HepG2 (cell line): ENCODE measurements around the gene IKZF4. TPM values are rescaled to one million over a fixed set of nuclear protein-coding genes. Genes with fewer than 3 reads are reported as not detected.

Experiments used
- ATF1 ChIP-seq: IDR thresholded peaks from 2 replicates; pipeline ENCODE4 v1.6.1; 2016; ENCODE audit warnings: mild to moderate bottlenecking, control low read depth
- ATF7-NPFF ChIP-seq: sonication (generic); formaldehyde crosslinking; IDR thresholded peaks from 2 replicates; pipeline ENCODE4 v1.8.1; 2023; ENCODE audit warnings: mild to moderate bottlenecking, low read depth, missing genetic modification reagents, moderate library complexity
- ELF3 ChIP-seq: IDR thresholded peaks from 2 replicates; pipeline ENCODE4 v1.6.1; 2016; ENCODE audit warnings: missing genetic modification reagents, missing compliant biosample characterization
- EP300 ChIP-seq, 3 experiments: sonication (generic) in 1 of 3; formaldehyde crosslinking in 1 of 3; IDR thresholded peaks; 2 replicates each; pipeline versions ENCODE4 v1.5.1 to v1.6.1; 2011 to 2020; ENCODE audit warnings: low read depth in 2 of 3, low read length in 2 of 3, borderline replicate concordance in 1 of 3, improper control_type of control experiment in 1 of 3, mild to moderate bottlenecking in 1 of 3, missing genetic modification reagents in 1 of 3, moderate library complexity in 1 of 3
- FOSL2 ChIP-seq: sonication (generic); formaldehyde crosslinking; IDR thresholded peaks from 2 replicates; pipeline ENCODE4 v1.4.0; 2020; ENCODE audit warnings: missing genetic modification reagents
- FOXP1 ChIP-seq, 2 experiments: fragments of 450-650 bp in 1 of 2; IDR thresholded peaks; 2 replicates each; pipeline ENCODE4 v1.6.1; 2017 to 2018; ENCODE audit warnings: antibody characterized with exemption in 1 of 2
- HMG20A ChIP-seq: IDR thresholded peaks from 2 replicates; pipeline ENCODE4 v1.6.1; 2016; ENCODE audit warnings: borderline replicate concordance
- MYPOP ChIP-seq: sonication (generic); formaldehyde crosslinking; IDR thresholded peaks from 2 replicates; pipeline ENCODE4 v1.8.1; 2023; ENCODE audit warnings: mild to moderate bottlenecking, moderate library complexity, missing genetic modification reagents
- SNAPC2 ChIP-seq: sonication (generic); formaldehyde crosslinking; IDR thresholded peaks from 2 replicates; pipeline ENCODE4 v1.8.1; 2022; ENCODE audit warnings: mild to moderate bottlenecking, missing genetic modification reagents
- XBP1 ChIP-seq: sonication (generic); formaldehyde crosslinking; IDR thresholded peaks from 2 replicates; pipeline ENCODE4 v1.5.0; 2020; ENCODE audit warnings: missing genetic modification reagents
- ZNF138 ChIP-seq: sonication (generic); formaldehyde crosslinking; IDR thresholded peaks from 2 replicates; pipeline ENCODE4 v1.5.0; 2020; ENCODE audit warnings: mild to moderate bottlenecking, low read depth, missing genetic modification reagents
- ZNF615 ChIP-seq: sonication (generic); formaldehyde crosslinking; IDR thresholded peaks from 2 replicates; pipeline ENCODE4 v1.5.0; 2020; ENCODE audit warnings: mild to moderate bottlenecking, missing genetic modification reagents, borderline replicate concordance
- ZNF672 ChIP-seq: sonication (generic); formaldehyde crosslinking; IDR thresholded peaks from 2 replicates; pipeline ENCODE4 v1.8.1; 2022; ENCODE audit warnings: missing genetic modification reagents
- ZNF790 ChIP-seq: sonication (generic); formaldehyde crosslinking; IDR thresholded peaks from 2 replicates; pipeline ENCODE4 v1.8.0; 2022; ENCODE audit warnings: missing genetic modification reagents, mild to moderate bottlenecking, borderline replicate concordance
- polyA plus RNA-seq, 8 experiments: library from polyadenylated mRNA; depleted of rRNA in 3 of 8; stranded (reverse) in 7 of 8; unstranded in 1 of 8; fragments of >200 nt; fragmentation: Illumina TruSeq in 4 of 8; extraction: Trizol in 4 of 8; gene quantifications; 2 replicates each; pipeline versions ENCODE4 v1.2.1 to v1.2.3, GENCODE V29; 2011 to 2016; ENCODE audit warnings: low read depth in 4 of 8, missing spikeins in 1 of 8, mixed read lengths in 1 of 8; ENCODE audit not compliant: insufficient read depth in 1 of 8
- total RNA-seq, 5 experiments: library from RNA; depleted of rRNA; stranded (reverse); fragments of >200 nt; fragmentation: Illumina TruSeq; extraction: Trizol; gene quantifications; 2 replicates each; pipeline ENCODE4 v1.2.3, GENCODE V29; 2016; ENCODE audit warnings: low read depth in 1 of 5
- TF ChIP-seq, protein P1 (sequence below): sonication (generic); formaldehyde crosslinking; IDR thresholded peaks from 2 replicates; pipeline ENCODE4 v1.4.0; 2020; ENCODE audit warnings: mild to moderate bottlenecking, missing genetic modification reagents
- TF ChIP-seq, protein P2 (sequence below): sonication (generic); formaldehyde crosslinking; conservative IDR thresholded peaks from 2 replicates; pipeline ENCODE4 v1.4.0; 2020; ENCODE audit warnings: missing genetic modification reagents
- TF ChIP-seq, protein P3 (sequence below): sonication (generic); formaldehyde crosslinking; IDR thresholded peaks from 2 replicates; pipeline ENCODE4 v1.4.0; 2020; ENCODE audit warnings: missing genetic modification reagents

The IKZF4 gene
- total and polyA plus RNA-seq, 2 of the 13 experiments (the other 11 are each of a cell fraction or from before 2014, with no cell fraction given), result 0.58 to 2.2 TPM

DNA sequence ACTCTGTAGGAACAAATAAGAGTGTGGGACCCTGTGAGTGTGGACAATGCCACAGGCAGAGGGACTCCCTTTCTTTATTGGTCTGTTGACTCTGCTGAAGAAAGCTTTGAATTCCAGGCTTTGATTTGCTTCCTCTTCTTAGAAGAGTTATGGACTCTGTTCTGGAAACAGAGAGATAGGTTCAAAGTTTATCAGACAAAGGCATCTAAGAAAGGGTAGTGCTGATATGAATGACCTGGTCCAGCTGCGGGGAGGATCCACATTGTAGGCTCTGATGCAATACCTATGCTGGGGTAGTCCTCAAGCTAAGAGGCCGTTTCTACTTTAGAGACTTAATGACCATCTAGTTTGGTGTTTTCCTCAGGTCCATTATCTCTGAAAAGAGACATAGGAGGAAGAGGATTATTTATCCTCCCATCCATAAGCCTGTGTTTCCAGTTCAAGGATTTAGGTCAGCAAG, 10.7 kb upstream of the IKZF4 start (continued):
- TF ChIP-seq EP300 (IDR thresholded peaks at IDR 0.05; ENCODE audit: low read depth in 2 of 2, low read length in 2 of 2) (peak in 1 of 2 experiments; percentile 75; a peak in 2 of 4 replicates), EP300 (CRISPR knock-in tag; IDR thresholded peaks at IDR 0.05; ENCODE audit: borderline replicate concordance) (peak; percentile 55; the same call in 1 of the 2 replicates), FOXP1 (IDR thresholded peaks at IDR 0.05) (no peak), FOXP1 (CRISPR knock-in tag; IDR thresholded peaks at IDR 0.05) (peak; percentile 47; the same call in 1 of the 2 replicates), ZNF615 (CRISPR knock-in tag) (no peak), ATF7-NPFF (CRISPR knock-in tag) (no peak), HMG20A (peak; percentile 93), ZNF138 (CRISPR knock-in tag) (no peak), ZNF790 (CRISPR knock-in tag) (no peak), ZNF672 (no peak), SNAPC2 (CRISPR knock-in tag) (no peak), MYPOP (CRISPR knock-in tag) (no peak), ATF1 (CRISPR knock-in tag) (peak; percentile 23; the same call in 1 of the 2 replicates), XBP1 (no peak), ELF3 (CRISPR knock-in tag) (peak; percentile 74), FOSL2 (CRISPR knock-in tag) (peak; percentile 49; the same call in 1 of the 2 replicates)
- TF ChIP-seq, protein P1, sequence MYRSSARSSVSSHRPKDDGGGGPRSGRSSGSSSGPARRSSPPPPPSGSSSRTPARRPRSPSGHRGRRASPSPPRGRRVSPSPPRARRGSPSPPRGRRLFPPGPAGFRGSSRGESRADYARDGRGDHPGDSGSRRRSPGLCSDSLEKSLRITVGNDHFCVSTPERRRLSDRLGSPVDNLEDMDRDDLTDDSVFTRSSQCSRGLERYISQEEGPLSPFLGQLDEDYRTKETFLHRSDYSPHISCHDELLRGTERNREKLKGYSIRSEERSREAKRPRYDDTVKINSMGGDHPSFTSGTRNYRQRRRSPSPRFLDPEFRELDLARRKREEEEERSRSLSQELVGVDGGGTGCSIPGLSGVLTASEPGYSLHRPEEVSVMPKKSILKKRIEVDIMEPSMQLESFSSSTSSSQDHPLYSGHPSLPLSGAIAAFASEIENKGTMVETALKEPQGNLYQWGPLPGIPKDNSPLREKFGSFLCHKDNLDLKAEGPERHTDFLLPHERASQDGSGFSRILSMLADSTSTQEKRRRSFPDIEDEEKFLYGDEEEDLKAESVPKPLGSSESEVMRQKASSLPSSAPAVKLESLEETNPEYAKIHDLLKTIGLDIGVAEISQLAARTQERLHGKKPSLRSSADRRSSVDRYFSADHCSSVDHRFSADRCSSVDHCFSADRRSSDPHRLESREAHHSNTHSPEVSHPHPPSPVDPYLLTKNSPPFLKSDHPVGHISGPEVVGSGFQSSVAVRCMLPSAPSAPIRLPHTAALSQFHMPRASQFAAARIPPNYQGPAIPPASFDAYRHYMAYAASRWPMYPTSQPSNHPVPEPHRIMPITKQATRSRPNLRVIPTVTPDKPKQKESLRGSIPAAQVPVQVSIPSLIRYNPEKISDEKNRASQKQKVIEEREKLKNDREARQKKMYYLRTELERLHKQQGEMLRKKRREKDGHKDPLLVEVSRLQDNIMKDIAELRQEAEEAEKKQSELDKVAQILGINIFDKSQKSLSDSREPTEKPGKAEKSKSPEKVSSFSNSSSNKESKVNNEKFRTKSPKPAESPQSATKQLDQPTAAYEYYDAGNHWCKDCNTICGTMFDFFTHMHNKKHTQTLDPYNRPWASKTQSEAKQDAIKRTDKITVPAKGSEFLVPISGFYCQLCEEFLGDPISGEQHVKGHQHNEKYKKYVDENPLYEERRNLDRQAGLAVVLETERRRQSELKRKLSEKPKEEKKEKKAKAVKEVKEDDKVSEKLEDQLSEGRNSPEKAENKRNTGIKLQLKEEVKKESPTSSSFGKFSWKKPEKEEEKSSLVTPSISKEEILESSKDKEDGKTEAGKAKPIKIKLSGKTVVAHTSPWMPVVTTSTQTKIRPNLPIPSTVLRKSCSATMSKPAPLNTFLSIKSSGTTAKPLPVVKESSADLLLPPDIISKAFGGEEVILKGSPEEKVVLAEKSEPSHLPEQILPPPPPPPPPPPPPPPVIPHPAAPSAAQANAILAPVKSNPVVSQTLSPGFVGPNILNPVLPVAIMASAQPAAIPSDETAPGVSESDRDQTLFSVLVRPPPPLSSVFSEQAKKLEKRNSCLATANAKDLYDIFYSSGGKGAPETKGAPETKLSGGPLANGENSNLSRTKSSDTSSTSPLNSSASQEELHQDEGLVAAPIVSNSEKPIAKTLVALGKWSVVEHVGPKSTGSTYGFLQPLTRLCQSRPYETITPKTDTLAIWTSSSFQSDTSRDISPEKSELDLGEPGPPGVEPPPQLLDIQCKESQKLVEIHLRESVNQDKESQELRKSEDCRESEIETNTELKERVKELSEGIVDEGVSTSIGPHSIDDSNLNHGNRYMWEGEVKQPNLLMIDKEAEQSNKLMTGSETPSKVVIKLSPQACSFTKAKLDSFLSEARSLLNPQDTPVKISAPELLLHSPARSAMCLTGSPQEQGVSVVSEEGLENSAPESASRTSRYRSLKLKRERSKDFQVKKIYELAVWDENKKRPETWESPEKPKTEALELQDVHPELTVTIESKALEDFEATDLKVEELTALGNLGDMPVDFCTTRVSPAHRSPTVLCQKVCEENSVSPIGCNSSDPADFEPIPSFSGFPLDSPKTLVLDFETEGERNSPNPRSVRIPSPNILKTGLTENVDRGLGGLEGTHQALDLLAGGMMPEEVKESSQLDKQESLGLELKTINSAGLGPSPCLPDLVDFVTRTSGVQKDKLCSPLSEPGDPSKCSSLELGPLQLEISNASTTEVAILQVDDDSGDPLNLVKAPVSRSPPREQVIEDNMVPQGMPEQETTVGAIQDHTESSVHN (CRISPR knock-in tag), result no peak
- TF ChIP-seq, protein P2, sequence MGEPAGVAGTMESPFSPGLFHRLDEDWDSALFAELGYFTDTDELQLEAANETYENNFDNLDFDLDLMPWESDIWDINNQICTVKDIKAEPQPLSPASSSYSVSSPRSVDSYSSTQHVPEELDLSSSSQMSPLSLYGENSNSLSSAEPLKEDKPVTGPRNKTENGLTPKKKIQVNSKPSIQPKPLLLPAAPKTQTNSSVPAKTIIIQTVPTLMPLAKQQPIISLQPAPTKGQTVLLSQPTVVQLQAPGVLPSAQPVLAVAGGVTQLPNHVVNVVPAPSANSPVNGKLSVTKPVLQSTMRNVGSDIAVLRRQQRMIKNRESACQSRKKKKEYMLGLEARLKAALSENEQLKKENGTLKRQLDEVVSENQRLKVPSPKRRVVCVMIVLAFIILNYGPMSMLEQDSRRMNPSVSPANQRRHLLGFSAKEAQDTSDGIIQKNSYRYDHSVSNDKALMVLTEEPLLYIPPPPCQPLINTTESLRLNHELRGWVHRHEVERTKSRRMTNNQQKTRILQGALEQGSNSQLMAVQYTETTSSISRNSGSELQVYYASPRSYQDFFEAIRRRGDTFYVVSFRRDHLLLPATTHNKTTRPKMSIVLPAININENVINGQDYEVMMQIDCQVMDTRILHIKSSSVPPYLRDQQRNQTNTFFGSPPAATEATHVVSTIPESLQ, result no peak
- TF ChIP-seq, protein P3, sequence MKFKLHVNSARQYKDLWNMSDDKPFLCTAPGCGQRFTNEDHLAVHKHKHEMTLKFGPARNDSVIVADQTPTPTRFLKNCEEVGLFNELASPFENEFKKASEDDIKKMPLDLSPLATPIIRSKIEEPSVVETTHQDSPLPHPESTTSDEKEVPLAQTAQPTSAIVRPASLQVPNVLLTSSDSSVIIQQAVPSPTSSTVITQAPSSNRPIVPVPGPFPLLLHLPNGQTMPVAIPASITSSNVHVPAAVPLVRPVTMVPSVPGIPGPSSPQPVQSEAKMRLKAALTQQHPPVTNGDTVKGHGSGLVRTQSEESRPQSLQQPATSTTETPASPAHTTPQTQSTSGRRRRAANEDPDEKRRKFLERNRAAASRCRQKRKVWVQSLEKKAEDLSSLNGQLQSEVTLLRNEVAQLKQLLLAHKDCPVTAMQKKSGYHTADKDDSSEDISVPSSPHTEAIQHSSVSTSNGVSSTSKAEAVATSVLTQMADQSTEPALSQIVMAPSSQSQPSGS (CRISPR knock-in tag), result no peak
